ENCODE results near the gene NREP.
A peak's percentile ranks its signal among the peaks of the same experiment; 100 is the strongest.

Gene NREP

GRCh38 chr5:111764019-111764418 is 7.0 kb upstream of the NREP start:
- DNase-seq: no peak

GRCh38 chr5:111762895-111763294 is 5.9 kb upstream of the NREP start:
- no peak for DNase-seq

GRCh38 chr5:111758284-111758628 is 1.3 kb upstream of the NREP start:
- DNase-seq: no peak

- peak; percentile 90 to 91 for DNase-seq
Measured at GRCh38 chr5:111757355-111758283, 625 bp upstream of the NREP start.

- peak in 1 of 2 experiments; percentile 34 for DNase-seq
Measured at GRCh38 chr5:111755942-111756381, 1.0 kb downstream of the NREP start.

GRCh38 chr5:111755345-111755941 is 1.6 kb downstream of the NREP start:
- DNase-seq: peak in 1 of 2 experiments; percentile 6

- no peak for DNase-seq
Measured at GRCh38 chr5:111753884-111754589, 3.0 kb downstream of the NREP start.

- DNase-seq: no peak
Measured at GRCh38 chr5:111752426-111752965, 4.5 kb downstream of the NREP start.

GRCh38 chr5:111749303-111750026 is 7.5 kb downstream of the NREP start:
- DNase-seq: no peak

- DNase-seq: no peak
Measured at GRCh38 chr5:111748304-111748763, 8.7 kb downstream of the NREP start.

GRCh38 chr5:111747337-111747736 is 9.7 kb downstream of the NREP start:
- no peak for DNase-seq

GRCh38 chr5:111746791-111747190 is 10.2 kb downstream of the NREP start:
- DNase-seq: no peak

GRCh38 chr5:111745075-111745739 is 11.8 kb downstream of the NREP start:
- DNase-seq: no peak

- DNase-seq: no peak
Measured at GRCh38 chr5:111744455-111744854, 12.5 kb downstream of the NREP start.

- no peak for DNase-seq
Measured at GRCh38 chr5:111743988-111744387, 13.0 kb downstream of the NREP start.

GRCh38 chr5:111743512-111743911 is 13.5 kb downstream of the NREP start:
- no peak for DNase-seq

- DNase-seq: no peak
Measured at GRCh38 chr5:111742177-111742994, 14.6 kb downstream of the NREP start.

- no peak for DNase-seq
Measured at GRCh38 chr5:111741278-111741677, 15.7 kb downstream of the NREP start.

GRCh38 chr5:111739416-111739815 is 17.6 kb downstream of the NREP start:
- no peak for DNase-seq

GRCh38 chr5:111738118-111738517 is 18.9 kb downstream of the NREP start:
- no peak for DNase-seq

GRCh38 chr5:111737716-111738115 is 19.3 kb downstream of the NREP start:
- no peak for DNase-seq

Data from AML-193 (cell line).